NCI-H510A treated with DMSO at 0.1 percent for 48 hours (cell line): ENCODE data around the gene FAM156B.
"Not testable (repeated sequence)": the region's sequence is repeated elsewhere in the genome, so short reads cannot be mapped to it uniquely, and the experiment has no call there.

Experiments
- DNase-seq: peaks from one replicate; lab custom pipeline; 2025; lab: John Stamatoyannopoulos, UW

FAM156B gene, protein sequence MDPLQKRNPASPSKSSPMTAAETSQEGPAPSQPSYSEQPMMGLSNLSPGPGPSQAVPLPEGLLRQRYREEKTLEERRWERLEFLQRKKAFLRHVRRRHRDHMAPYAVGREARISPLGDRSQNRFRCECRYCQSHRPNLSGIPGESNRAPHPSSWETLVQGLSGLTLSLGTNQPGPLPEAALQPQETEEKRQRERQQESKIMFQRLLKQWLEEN

DNA sequence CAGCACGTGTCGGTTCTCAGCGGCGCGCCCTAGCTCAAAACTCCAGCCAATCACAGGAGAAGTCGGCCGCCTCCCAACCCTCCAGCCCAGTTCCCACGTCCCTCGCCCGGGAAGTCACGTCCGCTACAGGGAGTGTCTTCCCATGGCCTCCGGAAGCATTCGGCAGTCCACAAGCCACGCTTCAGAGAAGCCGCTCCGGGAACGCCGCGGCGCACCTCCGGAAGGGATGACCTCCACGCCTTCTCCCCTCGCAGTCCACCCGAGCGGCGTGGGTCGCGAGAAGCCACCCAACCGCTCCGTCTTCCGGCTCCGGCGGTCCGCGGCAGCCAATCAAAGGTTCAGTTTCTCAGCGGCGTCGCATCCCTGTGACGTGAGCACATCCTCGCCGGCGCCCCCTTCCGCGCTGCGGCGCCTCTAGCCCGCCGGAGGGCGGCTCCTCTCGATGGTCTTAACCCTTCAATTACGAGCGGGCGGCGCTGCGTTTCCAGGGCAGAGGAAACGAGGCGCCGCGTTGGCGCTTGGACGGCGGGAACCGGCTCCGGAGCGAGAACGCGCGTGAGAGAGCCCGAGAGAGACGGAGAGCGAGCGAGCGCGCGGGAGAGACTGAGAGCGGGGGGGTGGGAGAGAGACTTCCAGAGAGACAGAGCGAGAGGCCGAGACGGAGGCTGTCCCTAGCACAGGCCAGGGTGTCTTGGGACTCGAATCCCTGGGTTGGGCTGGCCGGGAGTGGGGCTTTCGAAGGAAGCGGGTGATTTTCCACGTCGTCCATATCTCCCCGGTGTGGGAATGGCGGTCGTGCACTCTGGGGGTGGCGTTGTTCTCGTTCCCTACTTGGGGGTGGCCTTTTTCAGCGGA lies at the start of gene FAM156B:
Gene FAM156B, plus strand, starts transcription at position 476 of the 855 bp plus-strand sequence. CDS start 9,896 bp downstream, outside the sequence.
- not testable (repeated sequence) for DNase-seq

DNA sequence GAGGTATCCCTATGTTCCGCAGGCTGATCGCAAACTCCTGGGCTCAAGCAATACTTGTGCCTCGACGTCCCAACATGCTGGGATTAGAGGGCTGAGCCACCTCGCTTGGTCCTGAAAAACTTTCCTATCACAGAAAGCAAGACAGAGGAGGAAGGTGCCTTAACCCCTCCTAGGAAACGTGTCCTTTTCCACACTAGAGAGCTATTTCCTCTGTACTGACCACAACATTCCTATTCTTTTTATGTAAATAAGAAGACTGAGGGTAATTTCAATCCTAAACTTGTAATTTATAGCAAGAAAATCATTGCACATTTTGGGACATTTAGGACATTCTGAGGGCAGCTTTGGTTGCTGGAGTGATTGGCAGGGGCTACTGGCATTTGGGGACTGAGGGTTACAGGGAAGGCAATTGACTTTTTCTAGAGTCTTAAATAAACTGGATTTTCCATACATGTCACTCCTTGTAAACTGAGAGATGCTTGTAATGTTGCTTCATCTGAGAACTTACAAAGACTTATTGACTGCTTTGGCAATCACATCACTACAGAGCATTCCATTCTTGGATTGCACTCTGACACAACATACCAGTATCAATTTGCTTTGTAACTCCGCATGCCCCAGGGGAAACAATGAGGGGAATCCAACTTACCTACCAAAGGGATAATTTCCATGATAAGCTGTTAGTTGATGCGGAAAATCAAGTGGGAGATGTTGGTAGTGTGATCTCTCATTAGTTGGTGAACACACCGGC lies 44.8 kb upstream of the FAM156B start:
- DNase-seq: no peak

DNA sequence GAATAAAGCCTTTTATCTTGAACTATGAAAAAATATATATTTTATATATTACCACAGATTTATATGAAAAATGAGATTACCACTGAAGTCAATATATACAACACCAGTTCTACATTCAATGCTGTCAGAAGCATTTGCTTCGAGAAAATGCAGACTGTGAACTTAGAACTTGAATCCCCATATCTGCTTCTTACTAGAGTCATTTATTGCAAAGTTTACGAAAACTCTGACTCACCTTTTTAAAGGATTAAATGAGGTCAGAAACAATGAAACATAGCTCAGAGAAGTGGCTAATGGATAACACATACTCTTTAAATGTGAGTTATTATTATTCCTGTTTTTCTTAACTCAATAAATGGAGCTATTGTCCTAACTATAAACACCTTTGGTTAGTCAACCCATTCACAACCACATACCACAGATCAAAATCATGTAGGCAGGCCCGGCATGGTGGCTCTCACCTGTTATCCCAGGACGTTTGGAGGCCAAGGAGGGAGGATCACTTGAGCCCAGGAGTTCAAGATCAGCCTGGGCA lies 40.1 kb upstream of the FAM156B start:
- not testable (repeated sequence) for DNase-seq

- no peak for DNase-seq
These were observed 31.7 kb upstream of the FAM156B start for GRCh38 chrX:52865343-52865998.

- DNase-seq: no peak
These were observed 29.4 kb upstream of the FAM156B start, which contains the start of gene XAGE3 for GRCh38 chrX:52867610-52868348. Gene XAGE3 (minus strand): TSS chrX:52868083. CDS start chrX:52867133, 950 bp downstream.

DNA sequence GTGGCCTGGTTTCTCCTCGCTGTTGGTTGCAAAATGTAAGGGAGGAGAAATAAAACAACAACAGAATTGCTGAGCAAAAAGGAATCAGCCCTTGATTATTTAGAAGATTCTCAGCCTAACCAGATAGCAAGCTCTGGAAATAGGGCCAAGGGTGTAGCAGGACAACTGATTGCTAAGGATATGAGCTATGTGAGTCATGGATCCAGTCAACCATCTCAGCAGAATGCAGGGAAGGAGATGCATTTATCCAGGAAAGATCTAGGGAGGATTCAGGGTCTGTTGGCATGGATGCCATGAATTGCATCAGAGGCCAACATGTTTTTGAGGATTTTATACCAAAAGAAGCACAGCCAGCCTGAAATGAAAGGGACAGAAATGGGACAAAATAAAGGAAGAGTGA lies 27.1 kb upstream of the FAM156B start:
- DNase-seq: no peak

DNA sequence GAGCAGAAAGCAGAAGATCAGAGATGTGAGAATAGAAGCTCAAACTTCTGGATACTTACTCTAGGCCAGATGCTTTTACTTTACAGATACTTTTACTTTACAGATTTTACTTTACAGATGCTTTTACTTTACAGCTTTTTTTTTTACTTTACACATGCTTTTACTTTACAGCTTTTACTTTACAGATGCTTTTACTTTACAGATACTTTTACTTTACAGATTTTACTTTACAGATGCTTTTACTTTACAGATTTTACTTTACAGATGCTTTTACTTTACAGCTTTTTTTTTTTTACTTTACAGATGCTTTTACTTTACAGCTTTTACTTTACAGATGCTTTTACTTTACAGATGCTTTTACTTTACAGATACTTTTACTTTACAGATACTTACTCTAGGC lies 23.3 kb upstream of the FAM156B start:
- not testable (repeated sequence) for DNase-seq

- no peak for DNase-seq
These were observed 22.5 kb upstream of the FAM156B start for GRCh38 chrX:52874661-52875060.

GRCh38 chrX:52875436-52875835 lies 21.7 kb upstream of the FAM156B start:
- not testable (repeated sequence) for DNase-seq

GRCh38 chrX:52876386-52876785 lies 20.7 kb upstream of the FAM156B start:
- DNase-seq: not testable (repeated sequence)

- DNase-seq: not testable (repeated sequence)
These were observed 9.7 kb upstream of the FAM156B start for GRCh38 chrX:52887459-52887858.

GRCh38 chrX:52888090-52888489 lies 9.0 kb upstream of the FAM156B start:
- not testable (repeated sequence) for DNase-seq

- DNase-seq: not testable (repeated sequence)
These were observed 692 bp upstream of the FAM156B start for GRCh38 chrX:52896438-52896837.

DNA sequence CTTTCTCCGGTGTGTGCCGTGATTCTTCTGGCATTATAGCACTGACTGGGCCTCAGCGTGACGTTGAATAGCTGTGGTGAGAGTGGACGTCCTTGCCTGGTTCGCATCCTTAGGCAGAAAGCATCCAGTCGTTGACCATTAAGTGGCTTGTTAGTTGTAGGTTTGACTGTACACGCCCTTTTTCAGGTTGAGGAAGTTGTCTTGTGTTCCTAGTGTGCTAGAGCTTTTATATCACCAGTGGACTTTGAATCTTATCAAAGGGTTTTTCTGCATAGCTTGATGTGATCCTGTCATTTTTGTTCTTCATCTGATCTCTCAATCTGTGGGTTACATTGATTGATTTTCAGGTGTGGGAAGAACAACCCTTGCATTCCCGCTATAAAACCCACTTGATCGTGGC lies 8.4 kb downstream of the FAM156B start:
- DNase-seq: not testable (repeated sequence)

DNA sequence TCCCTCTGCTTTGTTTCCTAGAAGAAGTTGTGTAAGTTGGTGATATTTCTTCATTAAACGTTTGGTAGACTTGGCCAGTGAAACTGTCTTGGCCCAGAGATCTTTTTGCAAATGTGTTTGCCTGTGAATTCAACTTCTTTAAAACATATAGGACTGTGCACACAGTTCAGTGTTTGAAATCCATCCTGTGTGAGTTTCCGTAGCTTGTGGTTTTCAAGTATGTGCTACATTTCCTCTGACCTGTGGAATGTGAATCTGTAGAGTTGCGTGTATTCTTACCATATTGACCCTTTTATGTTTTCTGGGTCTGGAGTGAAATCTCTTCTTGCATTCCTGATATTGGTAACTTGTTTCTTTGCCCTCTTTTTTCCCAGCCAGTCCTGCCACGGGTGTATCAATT lies 8.9 kb downstream of the FAM156B start:
- DNase-seq: not testable (repeated sequence)

- not testable (repeated sequence) for DNase-seq
These were observed 10.0 kb downstream of the FAM156B start for GRCh38 chrX:52907137-52907536.

DNA sequence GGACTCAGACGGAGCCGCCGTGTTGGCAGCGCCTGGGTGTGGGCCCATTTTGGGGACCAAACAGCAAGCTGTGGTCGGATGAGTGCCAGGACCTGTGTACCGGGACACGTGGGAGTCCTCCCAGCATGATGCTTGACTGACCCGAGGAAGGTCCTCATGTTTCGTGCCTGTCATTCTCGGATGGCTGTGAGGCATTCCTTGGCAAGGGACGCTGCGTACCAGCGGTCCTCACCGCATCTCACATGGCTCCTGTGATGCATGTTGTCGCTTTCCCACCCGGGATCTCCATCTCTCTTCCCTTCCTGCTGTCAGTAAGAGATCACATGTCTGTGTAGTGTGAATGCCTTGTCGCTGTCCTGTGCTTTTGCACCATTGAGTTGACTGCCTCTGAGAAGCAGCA lies 10.8 kb downstream of the FAM156B start:
- DNase-seq: not testable (repeated sequence)

DNA sequence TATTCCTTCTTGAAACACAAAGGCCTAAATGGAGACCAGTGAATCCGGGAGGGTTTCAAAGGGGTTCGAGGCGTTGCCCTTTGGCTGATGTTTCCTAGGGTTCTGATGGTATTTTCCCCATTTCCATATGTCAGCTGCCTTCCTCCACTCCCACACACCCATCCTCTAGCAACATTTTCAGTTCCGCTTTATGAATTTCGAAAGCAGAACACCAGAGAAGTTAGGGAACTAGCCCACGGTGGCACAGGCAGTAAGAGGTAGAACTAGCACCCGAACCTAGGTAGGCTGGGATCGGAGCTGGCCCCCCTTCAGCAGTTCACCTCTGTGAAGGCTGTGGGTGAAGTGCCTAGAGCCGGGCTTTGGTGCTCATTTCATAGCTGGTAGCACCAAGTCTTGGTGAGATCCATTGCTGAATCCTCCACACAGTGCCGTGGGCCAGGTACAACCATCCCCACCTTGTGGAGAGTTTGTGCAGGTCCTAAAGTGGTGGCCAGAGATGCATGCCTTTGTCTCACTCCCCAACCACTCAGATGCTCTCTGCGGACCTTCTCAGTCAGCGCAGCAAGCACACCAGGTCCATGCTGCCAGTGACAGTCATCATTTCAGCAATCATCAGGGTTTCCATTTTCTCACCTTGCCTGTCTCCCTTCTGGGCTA lies 12.3 kb downstream of the FAM156B start:
- not testable (repeated sequence) for DNase-seq

DNA sequence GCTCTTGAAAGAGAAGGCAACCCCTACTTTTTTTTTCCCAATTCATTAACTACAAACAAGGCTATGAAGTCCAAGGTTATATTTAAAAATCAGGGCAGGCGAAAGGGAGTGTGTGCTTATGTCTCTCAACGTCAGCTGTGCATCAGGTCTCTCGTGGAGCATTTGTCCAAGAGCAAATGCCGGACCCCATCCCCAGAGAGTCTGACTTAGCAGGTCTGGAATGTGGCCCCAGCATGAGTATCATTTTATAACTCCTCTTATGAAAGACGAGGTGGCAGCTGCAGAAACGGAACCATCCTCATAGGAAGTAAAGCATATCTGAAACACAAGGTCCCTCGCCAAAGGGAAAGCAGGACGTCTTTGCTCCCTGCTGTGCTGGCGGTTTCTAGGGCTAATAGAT lies 16.6 kb downstream of the FAM156B start:
- not testable (repeated sequence) for DNase-seq

GRCh38 chrX:52914704-52915103 lies 17.6 kb downstream of the FAM156B start:
- not testable (repeated sequence) for DNase-seq
